IMR-90 (cell line): ENCODE data around the gene SKAP1. TPM values are rescaled to one million over a fixed set of nuclear protein-coding genes. Genes with fewer than 3 reads are reported as not detected.

Source experiments
- ATAC-seq: fragments of 200-7000 bp; cut with Tn5 transposase; 2 replicates; pipeline ENCODE4 v1.9.1; 2020; ENCODE audit warnings: low read depth, mild to moderate bottlenecking, moderate library complexity
- Bru-seq: library from RNA; stranded (reverse); fragments of 400-500 nt; gene quantifications from one replicate; lab custom pipeline; 2021; lab: Mats Ljungman, UMichigan
- BruChase-seq, 2 experiments: library from RNA; stranded (reverse); fragments of 400-500 nt; gene quantifications; one replicate each; lab custom pipeline; 2021; lab: Mats Ljungman, UMichigan
- BruUV-seq: library from RNA; stranded (reverse); fragments of 400-500 nt; replicated peaks from 2 replicates; lab custom pipeline; 2021; lab: Mats Ljungman, UMichigan
- CTCF ChIA-PET: fragments of 300-600 bp; formaldehyde crosslinking; extraction: SDS; loops from one replicate; lab custom pipeline; 2021; ENCODE audit warnings: antibody characterized with exemption; lab: Yijun Ruan, JAX
- POLR2A ChIA-PET: fragments of 300-600 bp; sonication (Branson Sonifier 250); formaldehyde crosslinking; loops from one replicate; lab custom pipeline; 2022; ENCODE audit warnings: antibody characterized with exemption; ENCODE audit not compliant: unreplicated experiment; lab: Charles Lee
- DNase-seq: peaks from one replicate; pipeline ENCODE4 v3.0.0; 2013
- H2AFZ ChIP-seq: replicated peaks from 2 replicates; pipeline ENCODE3; 2013; ENCODE audit warnings: low read length, mild to moderate bottlenecking; ENCODE audit not compliant: poor library complexity
- H2AK5ac ChIP-seq: 2 replicates; pipeline ENCODE4 v1.6.1; 2013; ENCODE audit warnings: low read depth, low read length, inconsistent platforms
- H2AK9ac ChIP-seq: replicated peaks from 2 replicates; pipeline ENCODE3; 2013; ENCODE audit warnings: mild to moderate bottlenecking, low read depth, low read length, moderate library complexity; ENCODE audit not compliant: poor library complexity
- H2BK120ac ChIP-seq: 2 replicates; pipeline ENCODE4 v1.6.1; 2013; ENCODE audit warnings: low read depth, low read length, inconsistent platforms
- H2BK15ac ChIP-seq: 3 replicates; pipeline ENCODE4 v1.6.1; 2013; ENCODE audit warnings: low read depth, low read length, inconsistent platforms
- H2BK20ac ChIP-seq: 2 replicates; pipeline ENCODE4 v1.6.1; 2013; ENCODE audit warnings: low read depth, mild to moderate bottlenecking, inconsistent platforms, low read length, moderate library complexity
- H2BK5ac ChIP-seq: 2 replicates; pipeline ENCODE4 v1.6.1; 2013; ENCODE audit warnings: mild to moderate bottlenecking, low read depth, low read length, inconsistent platforms; ENCODE audit not compliant: poor library complexity, severe bottlenecking
- H3K14ac ChIP-seq: replicated peaks from 2 replicates; pipeline ENCODE4 v1.6.1; 2013; ENCODE audit warnings: low read depth, low read length, inconsistent platforms
- H3K18ac ChIP-seq: 2 replicates; pipeline ENCODE4 v1.6.1; 2013; ENCODE audit warnings: low read depth, low read length, control low read depth
- H3K23ac ChIP-seq: 2 replicates; pipeline ENCODE4 v1.6.1; 2013; ENCODE audit warnings: low read depth, low read length, inconsistent platforms
- H3K27ac ChIP-seq: 2 replicates; pipeline ENCODE4 v1.5.1; 2013; ENCODE audit warnings: mild to moderate bottlenecking, control low read depth, low read length; ENCODE audit not compliant: insufficient read depth
- H3K27me3 ChIP-seq: 2 replicates; pipeline ENCODE4 v1.6.1; 2013; ENCODE audit warnings: low read length; ENCODE audit not compliant: control insufficient read depth, insufficient read depth
- H3K36me3 ChIP-seq: 2 replicates; pipeline ENCODE4 v1.6.1; 2013; ENCODE audit warnings: low read length, mixed read lengths; ENCODE audit not compliant: control insufficient read depth, insufficient read depth
- H3K4ac ChIP-seq: 2 replicates; pipeline ENCODE4 v1.6.1; 2013; ENCODE audit warnings: low read depth, low read length, inconsistent platforms
- H3K4me1 ChIP-seq: 2 replicates; pipeline ENCODE4 v1.6.1; 2013; ENCODE audit warnings: low read length, mixed read lengths; ENCODE audit not compliant: control insufficient read depth, insufficient read depth
- H3K4me2 ChIP-seq: 2 replicates; pipeline ENCODE4 v1.6.1; 2013; ENCODE audit warnings: low read depth, mild to moderate bottlenecking, control low read depth, low read length, moderate library complexity
- H3K4me3 ChIP-seq: 2 replicates; pipeline ENCODE4 v1.5.1; 2013; ENCODE audit warnings: low read depth, mild to moderate bottlenecking, control low read depth, low read length, moderate library complexity; ENCODE audit not compliant: insufficient read depth
- H3K56ac ChIP-seq: 2 replicates; pipeline ENCODE4 v1.6.1; 2013; ENCODE audit warnings: low read length, inconsistent platforms; ENCODE audit not compliant: insufficient read depth; ENCODE audit errors: extremely low read depth
- H3K79me1 ChIP-seq, 2 experiments: 2 replicates each; pipeline ENCODE4 v1.6.1; 2013; ENCODE audit warnings: low read length in 2 of 2, inconsistent platforms in 1 of 2, low read depth in 1 of 2
- H3K9ac ChIP-seq: 2 replicates; pipeline ENCODE4 v1.6.1; 2013; ENCODE audit warnings: low read depth, low read length, control low read depth
- H3K9me1 ChIP-seq: 2 replicates; pipeline ENCODE4 v1.6.1; 2013; ENCODE audit warnings: low read length, inconsistent platforms; ENCODE audit not compliant: insufficient read depth
- H3K9me3 ChIP-seq: 2 replicates; pipeline ENCODE4 v1.6.1; 2013; ENCODE audit warnings: low read length; ENCODE audit not compliant: control insufficient read depth, insufficient read depth
- H4K20me1 ChIP-seq: 2 replicates; pipeline ENCODE4 v1.6.1; 2013; ENCODE audit warnings: low read length, inconsistent platforms; ENCODE audit not compliant: insufficient read depth
- H4K5ac ChIP-seq: 2 replicates; pipeline ENCODE4 v1.6.1; 2013; ENCODE audit warnings: mild to moderate bottlenecking, low read depth, low read length, control low read depth
- H4K8ac ChIP-seq, 2 experiments: 2 replicates each; pipeline ENCODE4 v1.6.1; 2013; ENCODE audit warnings: low read depth in 2 of 2, low read length in 2 of 2, control low read depth in 1 of 2, inconsistent platforms in 1 of 2
- H4K91ac ChIP-seq: 2 replicates; pipeline ENCODE4 v1.6.1; 2013; ENCODE audit warnings: low read depth, low read length, inconsistent platforms; ENCODE audit not compliant: insufficient read depth
- FOS ChIP-seq: fragments of 150-350 bp; IDR thresholded peaks from 2 replicates; pipeline ENCODE4 v1.6.1; 2016; ENCODE audit warnings: low read depth, low read length
- MAFK ChIP-seq: IDR thresholded peaks from 2 replicates; pipeline ENCODE4 v1.6.1; 2012; ENCODE audit warnings: low read depth, low read length, improper control_type of control experiment
- MXI1 ChIP-seq: IDR thresholded peaks from 2 replicates; pipeline ENCODE4 v1.6.1; 2012; ENCODE audit warnings: low read depth, mild to moderate bottlenecking, low read length, moderate library complexity, borderline replicate concordance
- RCOR1 ChIP-seq: IDR thresholded peaks from 2 replicates; pipeline ENCODE4 v1.6.1; 2012; ENCODE audit warnings: mild to moderate bottlenecking, low read length, improper control_type of control experiment; ENCODE audit not compliant: insufficient replicate concordance
- WGBS, 2 experiments: methylation state at CpG; one replicate each; pipeline versions ENCODE4 v1.1.5 to v1.1.7; 2013; ENCODE audit warnings: missing lambda C conversion rate in 2 of 2; ENCODE audit not compliant: insufficient read length in 1 of 2; ENCODE audit errors: extremely low coverage in 2 of 2; 5-methylcytosine and 5-hydroxymethylcytosine counted together
- dilution Hi-C: fragments of 300-500 bp; cut with HindIII; formaldehyde crosslinking; loops from one replicate; pipeline ENCODE4 v1.14.3; 2018; ENCODE audit warnings: low sequenced_read_pairs; ENCODE audit not compliant: unreplicated experiment
- in situ Hi-C: fragments of 300-500 bp; cut with MboI; formaldehyde crosslinking; loops from 3 replicates; pipeline ENCODE4 v1.14.3; 2019; ENCODE audit warnings: low sequenced_read_pairs, inconsistent platforms, mixed read lengths
- intact Hi-C: fragments of 100-400 bp; cut with micrococcal nuclease; formaldehyde crosslinking; loops from 2 replicates; pipeline ENCODE4 v1.10.0; 2022
- long read RNA-seq: library from polyadenylated mRNA; unstranded; transcript quantifications from one replicate; pipeline ENCODE4 v2.0.0, GENCODE V29; 2021; ENCODE audit not compliant: unreplicated experiment
- polyA plus RNA-seq, 3 experiments: library from polyadenylated mRNA; depleted of rRNA; stranded (reverse); fragments of >200 nt; gene quantifications; 2 replicates each; pipeline ENCODE4 v1.2.3, GENCODE V29; 2012; ENCODE audit warnings: low replicate concordance in 1 of 3
- total RNA-seq: library from RNA; depleted of rRNA; stranded (reverse); fragments of >200 nt; gene quantifications from 2 replicates; pipeline ENCODE4 v1.2.3, GENCODE V29; 2012; rRNA removed

Gene SKAP1
- not detected in 2 replicates for total RNA-seq
- polyA plus RNA-seq (2012; rRNA removed) = not detected in 2 replicates
- not detected in 2 replicates for polyA plus RNA-seq (2012; cell fraction: cytosol; rRNA removed)
- polyA plus RNA-seq (2012; cell fraction: nucleus; rRNA removed; ENCODE audit: low replicate concordance) = not detected in 2 replicates
- Bru-seq, nascent RNA = percentile 3 among the genes with signal in this experiment
- BruChase-seq, experiment 1, labeled RNA remaining after a 6-hour chase = percentile 3 among the genes with signal in this experiment
- BruChase-seq, experiment 2, labeled RNA remaining after a 2-hour chase = percentile 5 among the genes with signal in this experiment
- long read RNA-seq = 0 reads

GRCh38 chr17:48429638-48430586 is at the start of gene SKAP1:
SKAP1 (minus strand) TSS chr17:48430214.
- CTCF ChIA-PET = no interaction called here
- H3K18ac ChIP-seq = no peak within 1 kb of the TSS
- POLR2A ChIA-PET = no interaction called here
- no peak within 1 kb of the TSS for H3K56ac ChIP-seq
- H4K91ac ChIP-seq = no peak within 1 kb of the TSS
- H4K20me1 ChIP-seq = no peaks in the 10 kb centered on the region
- TF ChIP-seq FOS (no peak), MXI1 (no peak), MAFK (no peak), RCOR1 (no peak)
- H2AFZ ChIP-seq = no peak within 1 kb of the TSS
- H3K4me3 ChIP-seq = no peak within 1 kb of the TSS
- H3K36me3 ChIP-seq = no peaks in the 10 kb centered on the region
- no peak within 1 kb of the TSS for H3K14ac ChIP-seq
- dilution Hi-C loops (no loop called here), intact Hi-C loops (no loop called here), in situ Hi-C loops (no loop called here)
- H2BK120ac ChIP-seq = no peak within 1 kb of the TSS
- ATAC-seq (no peak), DNase-seq (no peak)
- no peak within 1 kb of the TSS for H2BK15ac ChIP-seq
- H2BK5ac ChIP-seq = no peak within 1 kb of the TSS
- H3K27me3 ChIP-seq = peaks cover 69% of the 10 kb centered on the region
- H3K4me1 ChIP-seq = no peaks in the 10 kb centered on the region
- H4K8ac ChIP-seq = no peak within 1 kb of the TSS
- no TSS peak for BruUV-seq
- H3K4me2 ChIP-seq = no peak within 1 kb of the TSS
- H3K27ac ChIP-seq = no peak within 1 kb of the TSS
- no peak within 1 kb of the TSS for H2BK20ac ChIP-seq
- H3K9me3 ChIP-seq = no peaks in the 10 kb centered on the region
- no peaks in the 10 kb centered on the region for H3K79me1 ChIP-seq
- 64% methylated on average over 32 of the region's 65 CpGs; no CpG with 5 or more reads in 1 of the 2 experiments for WGBS, 2 experiments
- no peak within 1 kb of the TSS for H3K23ac ChIP-seq
- no peak within 1 kb of the TSS for H4K5ac ChIP-seq
- H2AK5ac ChIP-seq = no peak within 1 kb of the TSS
- no peak within 1 kb of the TSS for H2AK9ac ChIP-seq
- no peak within 1 kb of the TSS for H3K9ac ChIP-seq
- no peak within 1 kb of the TSS for H3K4ac ChIP-seq
- H3K9me1 ChIP-seq = no peaks in the 10 kb centered on the region; the same call in 1 of the 2 replicates
